HEK293T (cell line): ENCODE data around the gene ABHD17A.

Experiments used
- ARNT ChIP-seq: fragments of 450-650 bp; IDR thresholded peaks from 2 replicates; pipeline ENCODE4 v1.6.1; 2017; ENCODE audit warnings: mild to moderate bottlenecking
- ELF4 ChIP-seq: fragments of 450-650 bp; IDR thresholded peaks from 2 replicates; pipeline ENCODE4 v1.6.1; 2017; ENCODE audit warnings: antibody characterized with exemption
- FOXA1 ChIP-seq: fragments of 450-650 bp; IDR thresholded peaks from 2 replicates; pipeline ENCODE4 v1.6.1; 2016; ENCODE audit warnings: mild to moderate bottlenecking
- FOXM1 ChIP-seq: fragments of 450-650 bp; IDR thresholded peaks from 2 replicates; pipeline ENCODE4 v1.6.1; 2017; ENCODE audit warnings: mild to moderate bottlenecking, borderline replicate concordance
- LEF1 ChIP-seq: fragments of 450-650 bp; IDR thresholded peaks from 2 replicates; pipeline ENCODE4 v1.6.1; 2017; ENCODE audit warnings: mild to moderate bottlenecking, borderline replicate concordance
- ZNF384 ChIP-seq: fragments of 450-650 bp; IDR thresholded peaks from 2 replicates; pipeline ENCODE4 v1.6.1; 2016

- TF ChIP-seq ELF4 = no peak
- TF ChIP-seq LEF1 = no peak
- TF ChIP-seq FOXA1 = no peak
- TF ChIP-seq FOXM1 = no peak
- TF ChIP-seq ARNT = no peak
- no peak for TF ChIP-seq ZNF384
These were observed 12.3 kb downstream of the ABHD17A start for GRCh38 chr19:1872807-1873523.
